Stomach (tissue), 9 donors: Measurements from ENCODE around the gene TAP1. TPM values are rescaled to one million over a fixed set of nuclear protein-coding genes. Genes with fewer than 3 reads are reported as not detected.
A peak's percentile ranks its signal among the peaks of the same experiment; 100 is the strongest.

ENCODE experiments used
- DNase-seq, 2 donors: peaks; one replicate each; pipeline versions ENCODE4 v3.0.0 to v3.0.0-alpha.2; 2013 to 2019
- H3K27ac ChIP-seq, 5 donors: fragments of 200-600 bp in 4 of 5; sonication (generic) in 4 of 5; one replicate each; pipeline ENCODE4 v1.5.1; 2013 to 2019; ENCODE audit warnings: mild to moderate bottlenecking in 1 of 5, moderate library complexity in 1 of 5
- H3K27me3 ChIP-seq, 3 donors: fragments of 200-600 bp; sonication (generic); one replicate each; pipeline ENCODE4 v1.5.1; 2017 to 2019; ENCODE audit warnings: mixed run types in 1 of 3
- H3K36me3 ChIP-seq, 4 donors: fragments of 200-600 bp; sonication (generic); 1 replicate in 3 of 4; 2 replicates in 1 of 4; pipeline ENCODE4 v1.5.1; 2016 to 2019
- H3K4me1 ChIP-seq, 4 donors: fragments of 200-600 bp; sonication (generic); one replicate each; pipeline ENCODE4 v1.5.1; 2016 to 2019
- H3K4me3 ChIP-seq, 4 donors: fragments of 200-600 bp; sonication (generic) in 3 of 4; one replicate each; pipeline ENCODE4 v1.5.1; 2016 to 2019; ENCODE audit warnings: mild to moderate bottlenecking in 1 of 4
- H3K9me3 ChIP-seq, 4 donors: fragments of 200-600 bp; sonication (generic); one replicate each; pipeline ENCODE4 v1.5.1; 2016 to 2019
- EP300 ChIP-seq: sonication (generic); formaldehyde crosslinking; IDR thresholded peaks from one replicate; pipeline ENCODE4 v1.6.1; 2017; ENCODE audit warnings: antibody characterized with exemption
- POLR2A ChIP-seq, 4 donors: fragments of 450-650 bp; IDR thresholded peaks; one replicate each; pipeline ENCODE4 v1.6.1; 2016; ENCODE audit warnings: antibody characterized with exemption in 4 of 4, control low read depth in 2 of 4, mild to moderate bottlenecking in 1 of 4, moderate library complexity in 1 of 4
- POLR2AphosphoS5 ChIP-seq, 3 donors: sonication (generic); formaldehyde crosslinking; IDR thresholded peaks; one replicate each; pipeline ENCODE4 v1.6.1; 2016; ENCODE audit warnings: antibody characterized with exemption in 3 of 3
- whole genome bisulfite sequencing, 5 donors: extraction: QIAGEN DNeasy Blood & Tissue Kit in 3 of 5; methylation state at CpG; one replicate each; pipeline versions ENCODE4 v1.1.5 to v1.1.7; 2013 to 2018; 5-methylcytosine and 5-hydroxymethylcytosine counted together
- intact Hi-C: fragments of 100-400 bp; cut with DNase I; formaldehyde crosslinking; loops from one replicate; pipeline ENCODE4 v1.15.1; 2023; ENCODE audit warnings: low total_unique reads
- polyA plus RNA-seq, 3 donors: library from polyadenylated mRNA; stranded (reverse); fragments of 200-250 nt; gene quantifications; one replicate each; pipeline ENCODE4 v1.2.3, GENCODE V29; 2013
- total RNA-seq, 5 donors: library from RNA; depleted of rRNA; stranded (reverse); fragments of >200 nt; gene quantifications; one replicate each; pipeline versions ENCODE4 v1.1.0 to v1.2.3, GENCODE V29; 2014 to 2016
- TF ChIP-seq, protein P1 (sequence below), 7 experiments: fragments of 450-650 bp in 4 of 7; fragments of 200-600 bp in 3 of 7; sonication (generic) in 3 of 7; IDR thresholded peaks; one replicate each; pipeline ENCODE4 v1.5.1; 2016 to 2019; ENCODE audit warnings: antibody characterized with exemption in 7 of 7, control low read depth in 2 of 7, mild to moderate bottlenecking in 1 of 7
- donor health status: healthy with polysubstance abuse.
- donor health status: Bipolar disorder and iron deficiency.
- donor health status: healthy.

Gene TAP1
- total and polyA plus RNA-seq, 8 donors: 10.8 to 117 (median 25.3) TPM

DNA sequence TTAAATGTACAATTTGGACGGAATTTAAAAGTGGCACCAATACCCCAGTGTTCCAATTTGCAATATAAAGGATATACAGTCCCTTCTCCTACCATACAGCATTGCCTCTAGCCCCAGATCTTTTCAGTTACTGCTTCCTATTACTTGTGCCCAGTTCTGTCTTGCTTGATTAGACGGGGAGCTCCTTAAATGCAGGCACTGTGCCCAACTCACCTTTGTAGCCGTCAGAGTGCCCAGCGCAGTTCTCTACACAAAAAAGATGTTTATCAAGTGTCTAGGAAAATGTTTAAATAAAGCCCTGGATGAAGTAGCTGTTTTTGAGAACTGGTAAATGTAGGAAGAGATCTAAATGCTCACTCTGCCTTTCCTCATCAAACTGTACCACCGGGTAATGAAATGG is 22.6 kb downstream of the TAP1 start:
- Histone ChIP-seq H3K27me3 (no peaks in the 10 kb centered on the region), H3K4me1 (no peaks in the 10 kb centered on the region), H3K9me3 (no peaks in the 10 kb centered on the region), H3K27ac (no peak overlapping the region), H3K36me3 (peaks cover 31 to 82% (median 75%) of the 10 kb centered on the region in 4 donors), H3K4me3 (no peak overlapping the region)
- no peak for DNase-seq
- WGBS, 5 donors: 58 to 68% (median 61%) methylated on average over 5 of the region's 5 CpGs
- TF ChIP-seq, protein P1, sequence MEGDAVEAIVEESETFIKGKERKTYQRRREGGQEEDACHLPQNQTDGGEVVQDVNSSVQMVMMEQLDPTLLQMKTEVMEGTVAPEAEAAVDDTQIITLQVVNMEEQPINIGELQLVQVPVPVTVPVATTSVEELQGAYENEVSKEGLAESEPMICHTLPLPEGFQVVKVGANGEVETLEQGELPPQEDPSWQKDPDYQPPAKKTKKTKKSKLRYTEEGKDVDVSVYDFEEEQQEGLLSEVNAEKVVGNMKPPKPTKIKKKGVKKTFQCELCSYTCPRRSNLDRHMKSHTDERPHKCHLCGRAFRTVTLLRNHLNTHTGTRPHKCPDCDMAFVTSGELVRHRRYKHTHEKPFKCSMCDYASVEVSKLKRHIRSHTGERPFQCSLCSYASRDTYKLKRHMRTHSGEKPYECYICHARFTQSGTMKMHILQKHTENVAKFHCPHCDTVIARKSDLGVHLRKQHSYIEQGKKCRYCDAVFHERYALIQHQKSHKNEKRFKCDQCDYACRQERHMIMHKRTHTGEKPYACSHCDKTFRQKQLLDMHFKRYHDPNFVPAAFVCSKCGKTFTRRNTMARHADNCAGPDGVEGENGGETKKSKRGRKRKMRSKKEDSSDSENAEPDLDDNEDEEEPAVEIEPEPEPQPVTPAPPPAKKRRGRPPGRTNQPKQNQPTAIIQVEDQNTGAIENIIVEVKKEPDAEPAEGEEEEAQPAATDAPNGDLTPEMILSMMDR (IDR thresholded peaks at IDR 0.05): no peak
- no peak for TF ChIP-seq POLR2AphosphoS5 (IDR thresholded peaks at IDR 0.05)
- no peak for TF ChIP-seq EP300
- TF ChIP-seq POLR2A (IDR thresholded peaks at IDR 0.05): no peak
- intact Hi-C loops: no loop called here

DNA sequence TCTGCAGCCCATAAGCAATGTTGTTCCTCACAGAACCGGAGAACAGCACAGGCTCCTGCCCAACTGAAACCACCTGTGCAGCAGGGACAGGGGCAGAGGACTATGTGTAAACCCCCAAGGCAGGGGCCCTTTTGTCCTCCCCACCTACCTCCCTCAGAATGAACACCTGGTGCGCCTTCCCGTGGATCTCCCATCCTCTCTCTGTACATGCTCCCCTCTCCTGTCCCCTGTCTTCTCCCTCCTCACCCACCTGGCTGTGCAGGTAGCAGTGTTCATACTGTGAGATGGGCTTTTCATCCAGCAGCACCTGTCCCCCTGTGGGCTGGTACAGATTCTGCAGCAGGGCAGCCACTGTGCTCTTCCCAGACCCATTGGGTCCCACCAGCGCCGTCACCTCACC is 23.5 kb downstream of the TAP1 start:
- intact Hi-C loops: no loop called here
- H3K4me3 ChIP-seq: no peak overlapping the region
- no peaks in the 10 kb centered on the region for H3K9me3 ChIP-seq
- WGBS, 5 donors: 94 to 98% (median 96%) methylated on average over 5 of the region's 5 CpGs
- no peak for DNase-seq
- peaks cover 0 to 7% (median 0%) of the 10 kb centered on the region in 4 donors for H3K4me1 ChIP-seq
- TF ChIP-seq EP300 (no peak), POLR2AphosphoS5 (IDR thresholded peaks at IDR 0.05) (no peak), POLR2A (IDR thresholded peaks at IDR 0.05) (no peak)
- TF ChIP-seq, protein P1 (IDR thresholded peaks at IDR 0.05): no peak
- H3K27ac ChIP-seq: no peak overlapping the region
- peaks cover 30 to 73% (median 66%) of the 10 kb centered on the region in 4 donors for H3K36me3 ChIP-seq
- no peaks in the 10 kb centered on the region for H3K27me3 ChIP-seq

DNA sequence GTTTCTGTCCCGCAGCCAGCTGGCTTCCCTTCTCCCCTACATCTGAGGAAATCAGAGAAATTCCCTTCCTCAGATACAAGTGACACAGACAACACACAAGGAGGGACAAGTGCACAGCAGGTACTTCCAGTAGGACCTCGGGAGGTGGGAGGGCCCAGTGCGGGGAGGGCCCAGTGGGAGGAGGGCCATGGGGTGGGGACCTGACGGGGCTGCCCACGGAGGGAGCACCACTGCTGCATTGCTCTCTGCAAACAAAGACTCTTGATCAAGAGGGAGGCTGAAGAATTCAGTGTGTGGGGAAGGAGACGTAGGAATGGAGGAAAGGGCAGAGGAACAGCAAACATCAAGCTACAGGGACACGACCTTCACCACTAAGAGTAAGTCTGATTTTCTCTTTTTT is 24.0 kb downstream of the TAP1 start:
- no peak overlapping the region for H3K4me3 ChIP-seq
- H3K9me3 ChIP-seq: no peaks in the 10 kb centered on the region
- TF ChIP-seq POLR2A (IDR thresholded peaks at IDR 0.05): no peak
- no peak for DNase-seq
- intact Hi-C loops: no loop called here
- peaks cover 25 to 68% (median 61%) of the 10 kb centered on the region in 4 donors for H3K36me3 ChIP-seq
- 70 to 78% (median 72%) methylated on average over 7 of the region's 7 CpGs for WGBS, 5 donors
- H3K27ac ChIP-seq: no peak overlapping the region
- H3K27me3 ChIP-seq: no peaks in the 10 kb centered on the region
- peaks cover 0 to 7% (median 0%) of the 10 kb centered on the region in 4 donors for H3K4me1 ChIP-seq

DNA sequence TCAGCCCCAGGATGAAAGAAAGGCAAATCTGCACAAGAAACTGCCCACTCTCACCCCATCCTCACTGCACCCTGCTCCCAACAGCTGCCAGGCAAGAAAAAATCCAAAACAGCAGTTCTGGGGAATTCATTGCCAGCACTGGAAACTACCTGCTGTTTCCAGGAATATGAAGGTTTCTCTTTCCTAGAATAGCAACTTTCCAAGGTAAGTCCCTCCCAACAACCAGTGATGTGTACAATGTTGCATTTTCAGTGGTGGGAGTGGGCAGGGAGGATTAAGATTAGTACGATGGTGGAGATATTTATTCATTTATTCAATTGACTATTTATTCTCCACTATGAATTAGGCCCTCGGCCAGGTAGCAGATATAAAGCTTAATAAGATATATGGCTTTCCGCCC is 26.5 kb downstream of the TAP1 start:
- Histone ChIP-seq H3K4me1 (peaks cover 0 to 7% (median 0%) of the 10 kb centered on the region in 4 donors), H3K4me3 (no peak overlapping the region), H3K27me3 (no peaks in the 10 kb centered on the region), H3K36me3 (peaks cover 25 to 48% (median 43%) of the 10 kb centered on the region in 4 donors), H3K27ac (no peak overlapping the region), H3K9me3 (no peaks in the 10 kb centered on the region)
- intact Hi-C loops: no loop called here
- no peak for DNase-seq
- TF ChIP-seq POLR2AphosphoS5 (IDR thresholded peaks at IDR 0.05) (no peak), EP300 (no peak)
- TF ChIP-seq, protein P1 (IDR thresholded peaks at IDR 0.05): no peak
- 44 to 59% (median 47%) methylated on average over 3 of the region's 3 CpGs for WGBS, 5 donors

DNA sequence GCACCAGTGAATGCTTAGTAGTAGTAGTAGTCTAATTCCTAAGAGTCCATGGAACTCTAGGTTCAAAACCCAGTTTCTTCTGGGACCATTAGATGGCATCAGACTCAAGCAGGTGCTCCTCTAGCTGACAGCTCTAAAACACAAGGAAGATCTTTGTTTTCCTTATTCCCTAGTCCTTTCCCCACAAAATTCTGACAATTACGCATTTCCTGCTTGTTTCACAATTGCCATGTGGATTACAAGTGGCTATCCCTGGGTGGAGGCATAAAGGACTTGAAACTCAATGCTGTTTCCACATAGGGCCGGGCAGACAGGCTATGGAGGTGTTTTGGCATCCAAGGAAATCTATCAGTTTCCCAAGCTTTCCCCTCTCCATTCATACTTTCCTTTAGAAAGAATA is 27.5 kb downstream of the TAP1 start:
- DNase-seq: peak in 1 of 2 donors; percentile 45
- peak overlapping the region in 1 of 5 donors; percentile 9 for H3K27ac ChIP-seq

More for the DNA sequence above, 27.5 kb downstream of the TAP1 start:
- Histone ChIP-seq H3K4me3 (no peak overlapping the region), H3K36me3 (peaks cover 18 to 38% (median 33%) of the 10 kb centered on the region in 4 donors), H3K4me1 (peaks cover 0 to 7% (median 0%) of the 10 kb centered on the region in 4 donors), H3K27me3 (no peaks in the 10 kb centered on the region), H3K9me3 (no peaks in the 10 kb centered on the region)
- TF ChIP-seq POLR2AphosphoS5 (IDR thresholded peaks at IDR 0.05): no peak
- TF ChIP-seq, protein P1 (IDR thresholded peaks at IDR 0.05): peak in 4 of 7 experiments; percentile 7 to 32 (median 23)
- intact Hi-C loops: no loop called here
- WGBS, 5 donors: 47 to 64% (median 52%) methylated on average over 2 of the region's 2 CpGs
